ENCODE measurements around the gene VOPP1.

Gene VOPP1

GRCh38 chr7:55563596-55564325, 8.5 kb downstream of the VOPP1 start:
- TF ChIP-seq CREB1 (IDR thresholded peaks at IDR 0.05; ENCODE audit: low read depth) = no peak
- no peak for TF ChIP-seq TEAD4 (IDR thresholded peaks at IDR 0.05)
- no peak for TF ChIP-seq USF1 (IDR thresholded peaks at IDR 0.05)
- no peak for TF ChIP-seq EP300 (IDR thresholded peaks at IDR 0.05; ENCODE audit: borderline replicate concordance)
- no peak for TF ChIP-seq MAX (IDR thresholded peaks at IDR 0.05)
- TF ChIP-seq FOXM1 (IDR thresholded peaks at IDR 0.05; ENCODE audit: borderline replicate concordance, low read depth) = no peak
- TF ChIP-seq TCF12 (IDR thresholded peaks at IDR 0.05; ENCODE audit: low read depth) = no peak
- TF ChIP-seq REST (IDR thresholded peaks at IDR 0.05; ENCODE audit: low read depth) = no peak
- no peak for TF ChIP-seq NFIC (IDR thresholded peaks at IDR 0.05)
- TF ChIP-seq EGR1 (IDR thresholded peaks at IDR 0.05) = no peak
- no peak for TF ChIP-seq RAD21 (IDR thresholded peaks at IDR 0.05; ENCODE audit: low read depth)
- no peak for TF ChIP-seq CEBPB (IDR thresholded peaks at IDR 0.05)

- no peak for TF ChIP-seq EGR1 (IDR thresholded peaks at IDR 0.05)
- TF ChIP-seq REST (IDR thresholded peaks at IDR 0.05; ENCODE audit: low read depth) = no peak
- no peak for TF ChIP-seq EP300 (IDR thresholded peaks at IDR 0.05; ENCODE audit: borderline replicate concordance)
- TF ChIP-seq USF1 (IDR thresholded peaks at IDR 0.05) = no peak
- no peak for TF ChIP-seq CREB1 (IDR thresholded peaks at IDR 0.05; ENCODE audit: low read depth)
- TF ChIP-seq YY1 (IDR thresholded peaks at IDR 0.05; ENCODE audit: low read depth) = no peak
- no peak for TF ChIP-seq ZBTB7A (IDR thresholded peaks at IDR 0.05; ENCODE audit: low read depth)
- no peak for TF ChIP-seq NFIC (IDR thresholded peaks at IDR 0.05)
- TF ChIP-seq TCF12 (IDR thresholded peaks at IDR 0.05; ENCODE audit: low read depth) = no peak
- TF ChIP-seq FOXM1 (IDR thresholded peaks at IDR 0.05; ENCODE audit: borderline replicate concordance, low read depth) = no peak
- TF ChIP-seq CEBPB (IDR thresholded peaks at IDR 0.05) = no peak
- TF ChIP-seq TAF1 (IDR thresholded peaks at IDR 0.05; ENCODE audit: low read depth) = no peak
- TF ChIP-seq MAX (IDR thresholded peaks at IDR 0.05) = no peak
- TF ChIP-seq RAD21 (IDR thresholded peaks at IDR 0.05; ENCODE audit: low read depth) = no peak
- no peak for TF ChIP-seq TEAD4 (IDR thresholded peaks at IDR 0.05)
Measured at GRCh38 chr7:55561690-55562089, 10.6 kb downstream of the VOPP1 start.

- TF ChIP-seq REST (IDR thresholded peaks at IDR 0.05; ENCODE audit: low read depth) = no peak
- TF ChIP-seq CREB1 (IDR thresholded peaks at IDR 0.05; ENCODE audit: low read depth) = no peak
- no peak for TF ChIP-seq TEAD4 (IDR thresholded peaks at IDR 0.05)
- no peak for TF ChIP-seq YY1 (IDR thresholded peaks at IDR 0.05; ENCODE audit: low read depth)
Measured at GRCh38 chr7:55558962-55559920, 13.1 kb downstream of the VOPP1 start.

- TF ChIP-seq CREB1 (IDR thresholded peaks at IDR 0.05; ENCODE audit: low read depth) (no peak), TEAD4 (IDR thresholded peaks at IDR 0.05) (no peak), ZBTB7A (IDR thresholded peaks at IDR 0.05; ENCODE audit: low read depth) (no peak), REST (IDR thresholded peaks at IDR 0.05; ENCODE audit: low read depth) (no peak), EGR1 (IDR thresholded peaks at IDR 0.05) (no peak), USF1 (IDR thresholded peaks at IDR 0.05) (no peak), YY1 (IDR thresholded peaks at IDR 0.05; ENCODE audit: low read depth) (no peak), TCF12 (IDR thresholded peaks at IDR 0.05; ENCODE audit: low read depth) (no peak)
Measured at GRCh38 chr7:55557666-55558188, 14.6 kb downstream of the VOPP1 start.
